Endothelial cell of umbilical vein (primary cell): ENCODE measurements around the gene JAZF1.

ENCODE experiments used
- CTCF ChIP-seq, 2 donors: IDR thresholded peaks; 1 replicate in 1 of 2; 2 replicates in 1 of 2; pipeline ENCODE4 v1.5.1; 2011; ENCODE audit warnings: low read length in 2 of 2, mild to moderate bottlenecking in 2 of 2, moderate library complexity in 2 of 2, control low read depth in 1 of 2, inconsistent platforms in 1 of 2, low read depth in 1 of 2; ENCODE audit not compliant: insufficient read depth in 1 of 2; ENCODE audit errors: extremely low read depth in 1 of 2
- POLR2A ChIP-seq: IDR thresholded peaks from 2 replicates; pipeline ENCODE4 v1.6.1; 2012; ENCODE audit warnings: low read depth, mild to moderate bottlenecking, control low read depth, low read length
- POLR2AphosphoS5 ChIP-seq: IDR thresholded peaks from 2 replicates; pipeline ENCODE4 v1.6.1; 2012; ENCODE audit warnings: low read depth, mild to moderate bottlenecking, control low read depth, low read length, moderate library complexity; ENCODE audit not compliant: insufficient read depth

GRCh38 chr7:28086198-28086597, 94.4 kb downstream of the JAZF1 start:
- TF ChIP-seq POLR2A (no peak), CTCF (IDR thresholded peaks at IDR 0.05; ENCODE audit: extremely low read depth in 1 of 2, insufficient read depth in 1 of 2, low read depth in 1 of 2, low read length in 2 of 2) (no peak), POLR2AphosphoS5 (no peak)
